T-helper 2 cell treated with Interferon-gamma antibody and Interleukin-4, amounts not matched to agents 100 ng/mL and 5 ng/mL, for 36 hours (primary cell): Measurements from ENCODE around the gene LMF1. TPM values are rescaled to one million over a fixed set of nuclear protein-coding genes. Genes with fewer than 3 reads are reported as not detected.
"Not testable (repeated sequence)": the region's sequence is repeated elsewhere in the genome, so short reads cannot be mapped to it uniquely, and the experiment has no call there.

ENCODE experiments used
- intact Hi-C: fragments of 100-400 bp; cut with micrococcal nuclease; formaldehyde crosslinking; loops from one replicate; pipeline ENCODE4 v1.15.1; 2023
- total RNA-seq: library from RNA; stranded (reverse); gene quantifications from 2 replicates; pipeline ENCODE4 v1.2.3, GENCODE V29; 2022

Gene LMF1
- total RNA-seq, 1 donor from 2014 or later: 19.4 TPM

DNA sequence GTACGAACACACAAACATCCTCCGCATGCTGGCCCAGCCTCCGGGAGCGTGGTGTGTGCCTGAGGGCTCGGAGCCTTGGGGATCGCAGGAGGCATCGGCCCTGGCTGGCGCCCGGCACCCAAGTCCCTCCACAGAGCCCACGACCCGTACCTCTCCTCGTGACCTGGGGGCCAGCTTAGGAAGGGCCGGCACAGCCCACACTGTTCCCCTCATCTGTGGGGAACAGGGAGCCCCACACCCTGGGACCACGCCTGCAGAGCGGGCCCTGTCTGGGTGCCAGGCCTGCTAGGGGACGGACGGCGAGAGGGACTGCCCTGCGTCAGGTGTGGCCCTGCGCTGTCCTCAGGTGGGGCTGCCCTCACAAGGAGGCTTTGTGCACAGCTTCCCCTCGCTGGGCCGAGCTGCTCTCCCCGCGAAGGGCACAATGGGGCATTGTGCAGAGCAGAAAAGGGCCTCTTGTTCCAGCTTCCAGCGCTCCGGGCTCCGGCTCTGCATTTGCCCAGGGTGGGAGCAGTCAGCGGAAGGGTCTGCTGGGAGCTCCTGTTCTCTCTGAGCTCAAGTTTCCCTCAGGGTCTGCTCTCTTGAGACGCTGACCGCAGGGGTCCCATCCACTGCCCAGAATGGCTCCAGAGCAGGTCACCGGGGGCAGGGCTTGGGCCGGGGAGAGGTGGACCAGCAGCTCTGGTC is 1.7 kb upstream of the LMF1 start:
- intact Hi-C loops: no loop called here

DNA sequence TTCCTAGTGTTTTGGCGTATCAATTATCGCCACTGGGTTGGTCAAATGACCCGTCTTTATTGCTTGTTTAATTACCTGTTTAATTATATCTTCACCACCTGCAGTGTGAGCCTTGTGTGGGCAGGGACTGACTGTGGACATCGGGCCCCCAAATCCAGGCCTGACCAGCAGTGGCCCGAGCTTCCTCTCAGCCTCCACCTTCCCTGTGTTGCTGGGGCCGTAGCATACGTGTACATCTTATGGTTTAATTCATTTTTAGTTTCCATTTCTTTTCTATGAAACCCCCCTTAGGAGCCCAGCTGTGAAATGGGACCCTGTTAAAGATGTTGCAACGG is 1.2 kb upstream of the LMF1 start:
- intact Hi-C loops: no loop called here

DNA sequence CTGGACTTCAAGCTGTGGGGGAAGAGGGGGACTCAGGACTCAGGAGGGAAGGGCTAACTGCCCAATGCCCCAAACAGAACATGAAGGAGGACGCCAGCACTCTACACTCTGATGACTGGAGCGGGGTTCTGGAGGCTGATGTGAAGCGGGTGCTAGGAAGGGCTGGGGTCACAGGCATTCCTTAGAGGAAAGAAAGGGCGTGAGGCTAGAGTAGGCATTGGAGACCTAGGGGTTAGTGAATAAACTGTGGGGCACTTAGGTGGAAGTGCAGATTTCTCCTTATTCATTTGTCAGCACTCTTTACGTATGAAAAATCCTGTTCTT is 760 bp upstream of the LMF1 start:
- intact Hi-C loops: no loop called here

DNA sequence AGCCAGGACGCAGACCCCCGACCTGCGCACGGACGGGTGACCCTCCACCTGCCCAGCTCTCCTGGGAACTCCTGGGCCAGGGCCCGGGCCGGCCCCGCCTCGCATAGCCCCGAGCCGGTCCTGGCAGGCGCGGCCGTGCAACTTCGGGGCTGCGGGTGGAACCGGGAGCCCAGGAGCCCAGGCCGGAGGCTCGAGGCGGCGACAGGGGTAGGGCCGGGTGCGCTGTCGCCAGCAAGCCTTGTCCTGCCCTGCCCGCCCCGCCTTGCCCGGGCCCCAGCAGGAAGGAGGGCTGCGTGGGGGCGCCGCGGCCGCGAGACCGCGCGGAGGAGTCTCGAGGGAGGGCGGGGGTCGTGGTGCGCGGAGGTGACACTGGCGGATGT is 408 bp downstream of the LMF1 start:
- intact Hi-C loops: no loop called here

DNA sequence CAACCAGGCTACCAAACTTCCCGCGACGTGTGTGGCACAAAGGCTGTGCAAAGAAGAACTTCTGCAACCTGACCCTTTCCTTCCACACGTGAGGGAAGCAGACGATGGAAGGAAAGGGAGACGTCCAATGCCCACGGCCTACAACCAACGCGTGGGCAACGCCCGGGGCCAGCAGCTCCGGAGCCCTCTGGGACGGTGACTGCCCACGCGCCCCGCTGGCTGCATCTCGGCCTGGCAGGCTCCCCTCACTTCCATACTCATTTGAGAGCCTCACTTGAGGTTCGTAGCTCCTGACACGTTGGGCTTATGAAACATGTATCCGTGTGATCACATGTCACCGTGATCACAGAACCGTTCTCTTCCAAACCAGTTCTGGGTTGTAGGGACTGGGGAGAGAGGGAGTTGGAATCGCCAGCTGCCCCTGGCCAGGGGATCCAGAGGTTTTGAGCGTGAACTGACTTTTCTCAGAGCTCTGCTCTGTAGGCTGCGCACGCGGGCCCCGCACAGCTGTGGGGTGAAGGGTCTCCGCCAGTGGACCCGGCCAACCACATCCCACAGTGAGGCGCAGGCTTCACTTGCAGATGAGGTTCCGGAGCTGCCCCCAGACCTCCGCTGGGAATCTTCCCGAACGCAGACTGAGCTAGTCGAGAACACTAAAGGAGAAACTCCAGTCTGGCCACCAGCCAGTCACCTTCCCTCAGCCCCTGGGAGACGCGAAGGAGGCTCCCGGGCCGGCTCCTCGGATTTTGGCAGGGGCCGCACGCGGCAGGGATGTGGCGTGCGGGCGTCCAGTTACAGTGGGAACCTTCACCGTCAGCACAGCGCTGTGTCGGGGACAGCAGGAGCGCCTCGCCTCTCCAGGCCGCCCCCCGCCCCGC is 1.0 kb downstream of the LMF1 start:
- intact Hi-C loops: no loop called here

DNA sequence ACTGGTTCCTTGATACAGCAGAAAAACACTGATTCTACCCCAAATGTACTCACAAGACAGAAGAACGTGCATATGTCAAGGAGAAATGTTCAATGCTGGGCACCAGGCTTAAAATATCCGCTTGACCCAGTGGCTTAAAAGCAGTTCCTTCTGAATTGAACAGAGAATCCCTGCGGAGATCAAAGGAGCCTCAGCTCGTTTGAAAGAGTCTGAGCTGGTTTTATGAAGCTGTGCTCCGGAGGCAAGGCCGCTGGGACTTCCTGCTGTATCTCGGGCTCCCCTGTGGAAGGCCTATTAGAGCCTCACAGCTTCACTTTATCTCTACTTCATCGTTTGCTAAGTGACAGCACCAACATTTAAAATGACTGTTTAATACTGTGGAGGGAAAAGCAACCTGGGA is 2.2 kb downstream of the LMF1 start:
- intact Hi-C loops: no loop called here

DNA sequence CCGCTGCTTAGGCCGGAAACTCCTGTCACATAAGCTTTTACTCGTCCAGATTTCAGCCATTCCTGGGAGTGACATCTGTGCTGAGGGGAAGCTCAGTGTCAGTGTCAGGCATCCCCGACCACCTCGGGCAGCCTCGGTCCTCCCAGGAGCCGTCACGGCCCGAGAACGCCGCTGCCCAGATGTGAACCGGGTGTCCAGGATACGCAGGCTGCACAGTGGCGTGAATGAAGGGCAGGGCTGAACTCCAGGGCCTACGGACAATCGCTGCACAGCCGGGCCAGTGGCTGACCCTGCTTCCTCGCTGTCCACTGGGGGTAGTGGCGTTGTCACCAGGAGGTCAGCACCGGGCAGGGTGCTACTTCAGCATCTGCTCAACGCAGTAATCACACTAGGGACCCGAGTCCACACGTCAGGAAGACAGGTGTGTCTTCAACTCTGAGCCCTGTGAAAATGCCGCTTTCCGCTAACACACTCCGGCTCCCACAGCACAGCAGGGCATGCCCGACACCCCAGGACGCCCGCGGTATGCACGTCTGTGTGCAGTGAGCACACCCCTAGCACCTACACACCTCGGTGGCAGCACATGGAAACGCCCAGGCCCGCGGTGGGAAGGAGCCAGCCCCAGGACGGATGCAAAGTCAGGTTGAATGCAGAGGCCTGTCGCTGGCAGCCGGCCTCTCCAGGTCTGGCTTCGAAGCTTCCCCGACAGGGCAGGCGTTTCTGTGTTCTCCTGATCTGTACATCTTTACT is 3.1 kb downstream of the LMF1 start:
- intact Hi-C loops: no loop called here

DNA sequence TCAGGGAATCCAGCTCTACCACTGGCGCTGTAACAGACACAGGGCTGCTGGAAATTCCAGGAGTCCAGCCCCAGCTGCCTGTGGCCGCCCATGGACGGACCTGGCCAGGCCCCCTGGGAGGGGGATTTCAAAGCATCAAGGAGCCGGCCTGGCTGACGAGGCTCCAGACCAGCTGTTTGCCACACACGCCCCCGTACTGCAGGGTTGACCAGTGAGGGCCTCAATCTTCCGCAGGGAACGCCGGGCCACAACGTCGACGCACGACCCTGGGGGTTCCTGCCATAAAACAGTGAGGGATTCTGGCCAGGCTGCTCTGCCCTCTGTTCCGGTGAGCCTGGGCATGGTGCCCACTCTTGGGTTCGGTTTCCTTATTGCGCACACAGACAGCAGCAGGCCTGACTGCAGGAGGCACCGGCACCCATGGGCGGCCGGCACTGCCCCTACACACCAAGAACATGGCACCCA is 3.7 kb downstream of the LMF1 start:
- intact Hi-C loops: no loop called here

DNA sequence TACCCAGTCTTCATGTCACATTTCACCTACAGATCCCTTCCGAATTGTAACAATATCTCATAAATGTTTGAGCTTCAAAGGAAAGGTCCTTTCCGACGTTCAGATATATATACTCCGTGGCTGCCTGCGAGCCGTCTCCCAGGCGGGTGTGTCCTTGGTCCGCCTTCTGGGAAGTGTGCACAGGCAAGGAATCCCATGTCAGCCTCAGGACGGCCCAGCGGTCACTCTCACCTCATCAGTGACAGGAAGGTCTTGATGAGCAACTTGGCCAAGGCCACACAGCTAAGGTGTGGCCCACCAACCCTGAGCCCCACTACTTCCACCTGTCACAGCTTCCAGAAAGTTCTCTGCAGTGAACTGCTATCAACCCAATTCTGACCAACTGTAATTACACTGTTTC is 4.3 kb downstream of the LMF1 start:
- intact Hi-C loops: no loop called here

DNA sequence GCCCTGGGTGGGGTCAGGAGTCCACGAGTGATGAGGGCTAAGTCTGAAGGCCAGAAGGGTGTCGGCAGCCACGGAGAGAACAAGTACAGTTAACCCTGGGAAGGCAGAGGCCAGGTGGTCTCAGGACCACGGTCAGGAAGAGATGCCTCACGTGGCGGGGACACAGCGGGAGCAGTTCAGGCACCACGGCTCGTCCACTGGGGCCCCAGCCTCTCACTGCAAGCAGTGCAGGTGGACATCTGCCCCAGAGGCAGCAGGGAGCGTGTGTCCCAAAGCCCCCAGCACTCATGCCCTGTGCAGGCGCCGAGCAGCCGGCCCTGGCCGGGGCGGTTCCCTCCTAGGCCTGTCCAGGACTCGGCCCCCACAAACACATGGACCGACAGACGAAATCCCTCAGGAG is 4.7 kb downstream of the LMF1 start:
- intact Hi-C loops: no loop called here

DNA sequence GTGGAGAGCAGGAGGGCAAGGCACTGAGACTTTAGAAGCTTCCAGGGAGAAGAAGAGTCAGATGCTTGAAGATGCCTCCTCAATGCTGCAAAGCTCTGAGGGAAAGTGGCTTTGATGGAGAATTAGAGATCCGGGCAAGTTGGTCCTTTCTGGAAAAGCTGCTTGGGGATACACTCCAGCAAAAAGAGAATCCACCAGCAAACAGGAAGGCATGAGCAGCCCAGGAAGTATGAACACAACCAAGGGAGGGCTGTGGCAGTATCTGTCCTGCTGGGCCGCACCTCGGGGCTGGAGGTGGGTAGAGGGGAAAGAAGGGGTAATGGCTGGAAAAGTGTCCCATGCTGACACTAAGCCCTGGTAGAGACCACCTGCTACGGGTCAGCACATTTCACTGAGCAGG is 5.3 kb downstream of the LMF1 start:
- intact Hi-C loops: no loop called here

DNA sequence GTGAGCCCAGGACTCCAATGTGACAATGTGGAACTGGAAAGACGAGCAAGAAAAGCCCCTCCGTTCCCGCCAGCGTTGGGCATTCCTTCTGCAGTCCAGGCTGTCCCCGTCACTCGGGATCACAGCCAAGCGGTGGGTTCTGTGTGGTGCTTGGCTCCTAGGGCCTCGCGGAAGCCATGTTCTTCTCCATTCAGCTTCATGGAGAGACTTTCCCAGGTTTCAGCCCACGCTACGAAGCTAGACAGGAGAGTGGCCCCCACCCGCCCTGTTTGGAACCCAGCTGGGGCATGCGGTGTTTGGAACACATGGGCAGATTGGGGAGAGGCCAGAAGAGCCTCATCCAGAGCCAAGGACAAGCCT is 5.8 kb downstream of the LMF1 start:
- intact Hi-C loops: no loop called here

DNA sequence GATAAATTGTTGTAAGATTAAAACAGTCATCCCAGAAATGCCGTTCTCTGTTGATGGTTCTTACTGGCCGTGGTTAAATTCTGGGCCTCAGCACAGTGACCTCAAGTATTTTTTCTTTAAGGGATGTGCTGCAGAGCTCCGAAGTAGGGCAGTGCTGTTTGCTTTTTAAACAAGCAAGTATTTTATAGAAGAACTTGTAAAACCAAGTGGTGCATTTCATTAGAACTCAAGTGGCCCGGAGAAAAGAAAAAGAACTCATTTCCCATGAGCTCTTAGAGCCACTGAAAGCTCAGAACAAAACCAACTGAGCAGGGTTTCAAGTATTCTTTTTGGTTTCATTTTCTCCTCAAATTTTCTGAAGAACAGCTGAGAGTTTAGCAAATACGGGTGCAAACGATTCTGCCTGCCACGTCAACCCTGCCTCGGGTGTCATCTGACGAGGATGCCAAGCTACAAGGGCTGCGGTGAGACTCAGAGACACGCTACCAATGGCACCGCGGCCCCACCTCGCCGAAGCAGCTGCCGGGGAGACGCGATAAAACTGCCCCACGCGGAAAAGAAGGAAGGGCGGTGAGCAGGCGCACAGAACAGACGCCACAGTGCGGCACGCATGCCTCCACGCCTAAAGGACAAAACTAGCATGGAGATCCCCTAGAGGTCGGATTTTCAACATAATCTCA is 6.3 kb downstream of the LMF1 start:
- intact Hi-C loops: no loop called here

DNA sequence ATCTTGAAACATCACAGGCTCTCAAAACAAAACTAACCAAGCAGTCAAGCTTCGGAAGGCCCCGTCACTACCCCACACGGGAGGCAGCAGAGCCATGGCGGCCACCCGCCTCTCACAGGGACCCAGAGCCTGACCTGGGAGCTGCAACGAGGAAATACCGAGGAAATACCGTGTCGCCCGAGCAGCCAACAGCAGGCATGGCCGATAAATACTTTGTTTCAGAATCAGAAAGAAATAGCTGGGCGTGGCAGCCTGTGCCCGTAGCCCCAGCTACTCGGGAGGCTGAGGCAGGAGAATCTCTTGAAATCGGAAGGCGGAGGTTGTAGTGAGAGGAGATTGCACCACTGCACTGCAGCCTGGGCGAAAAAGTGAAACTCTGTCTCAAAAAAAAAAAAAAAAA is 6.9 kb downstream of the LMF1 start:
- intact Hi-C loops: no loop called here

DNA sequence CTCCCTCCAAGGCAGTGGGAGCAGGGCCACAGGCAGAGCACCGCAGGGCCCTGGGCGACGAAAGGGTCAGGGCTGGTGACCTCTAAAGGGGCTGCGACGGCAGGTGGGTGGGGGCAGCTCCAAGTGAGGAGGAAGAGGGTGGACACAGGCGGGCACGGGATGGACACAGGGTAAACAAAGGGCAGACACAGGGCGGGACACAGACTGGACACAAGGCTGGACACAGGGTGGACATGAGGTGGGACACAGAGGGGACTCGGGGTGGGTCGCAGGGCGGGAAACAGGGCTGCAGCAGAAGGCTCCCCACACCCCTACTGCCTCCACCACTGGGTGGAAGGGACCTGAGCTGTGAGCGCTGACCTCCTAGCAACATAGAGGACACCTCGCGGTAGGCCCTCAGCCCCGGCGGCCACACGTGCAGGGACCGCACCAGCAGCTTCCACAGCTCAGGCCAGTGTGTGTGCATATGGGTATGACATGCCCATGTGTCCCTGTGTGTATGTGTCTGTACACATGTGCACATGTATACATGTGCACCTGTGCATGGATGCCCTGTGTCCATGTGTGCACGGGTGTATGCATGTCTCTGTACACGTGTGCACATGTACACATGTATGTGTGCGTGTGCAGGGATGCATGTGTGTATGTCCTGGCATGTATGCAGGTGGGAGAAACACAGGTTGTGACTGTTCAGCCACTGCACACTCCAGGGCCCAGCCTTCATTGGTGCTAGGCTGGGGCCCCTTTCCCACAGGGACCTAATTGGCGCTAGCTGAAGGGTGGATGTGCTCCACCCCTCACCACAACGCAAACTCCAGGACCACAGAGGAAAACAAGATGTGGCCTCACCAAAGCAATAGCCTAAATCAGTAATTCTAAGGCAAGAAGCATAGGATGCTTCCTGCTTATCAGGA is 7.6 kb downstream of the LMF1 start:
- intact Hi-C loops: no loop called here

DNA sequence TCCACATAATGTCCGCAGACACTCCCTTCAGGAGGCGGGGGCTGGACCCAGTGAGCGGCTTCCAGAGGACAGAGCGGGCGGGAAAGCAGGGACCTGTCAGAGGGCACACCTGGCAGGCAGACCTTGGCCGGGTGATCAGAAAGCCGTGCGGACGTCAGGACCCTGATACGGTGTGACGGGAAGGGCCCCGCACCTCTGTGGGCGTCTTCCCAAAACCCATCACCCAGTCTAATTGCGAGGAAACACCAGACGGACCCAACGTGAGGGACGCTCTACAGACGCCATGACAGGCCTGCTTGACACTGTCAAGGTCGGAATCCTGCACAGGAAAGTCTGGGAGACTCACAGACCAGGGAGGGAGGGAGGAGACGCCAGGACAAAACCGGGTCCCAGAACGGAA is 8.4 kb downstream of the LMF1 start:
- intact Hi-C loops: no loop called here

DNA sequence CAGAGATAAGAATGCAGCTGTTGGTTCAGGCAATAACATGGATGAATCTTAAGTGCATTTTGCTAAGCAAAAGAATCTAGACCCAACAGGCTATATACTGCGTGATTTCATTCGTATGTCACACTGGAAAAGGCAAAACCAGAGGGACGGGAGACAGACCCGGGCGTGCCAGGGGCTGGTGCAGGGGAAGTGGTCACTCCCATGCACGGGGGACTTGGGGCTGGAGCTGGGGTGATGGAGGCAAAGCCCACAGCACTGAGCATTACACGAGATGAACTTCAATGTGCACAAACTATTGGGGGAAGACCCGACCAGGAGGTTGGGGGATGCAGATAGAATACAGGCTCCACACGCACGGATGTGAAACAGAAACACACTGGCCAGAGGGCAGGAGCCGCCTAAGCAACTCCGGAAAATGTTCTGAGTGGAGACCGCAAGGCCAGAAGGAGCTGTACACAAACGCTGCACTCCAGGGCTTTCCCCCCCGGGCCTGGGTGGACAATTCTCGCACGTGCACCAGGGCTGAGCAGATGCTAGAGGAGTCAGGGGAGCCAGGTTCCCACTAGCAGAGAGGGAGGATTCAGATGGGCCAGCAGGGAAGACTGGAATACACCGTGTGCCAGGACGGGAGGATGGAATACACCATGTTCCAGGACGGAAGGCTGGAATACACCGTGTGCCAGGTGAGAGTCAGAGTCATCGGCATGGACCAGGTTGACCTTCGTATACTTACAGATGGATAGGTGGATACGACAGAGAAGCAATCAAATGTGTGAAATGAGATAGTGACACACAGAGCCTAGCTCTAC is 11.3 kb downstream of the LMF1 start:
- intact Hi-C loops: no loop called here

DNA sequence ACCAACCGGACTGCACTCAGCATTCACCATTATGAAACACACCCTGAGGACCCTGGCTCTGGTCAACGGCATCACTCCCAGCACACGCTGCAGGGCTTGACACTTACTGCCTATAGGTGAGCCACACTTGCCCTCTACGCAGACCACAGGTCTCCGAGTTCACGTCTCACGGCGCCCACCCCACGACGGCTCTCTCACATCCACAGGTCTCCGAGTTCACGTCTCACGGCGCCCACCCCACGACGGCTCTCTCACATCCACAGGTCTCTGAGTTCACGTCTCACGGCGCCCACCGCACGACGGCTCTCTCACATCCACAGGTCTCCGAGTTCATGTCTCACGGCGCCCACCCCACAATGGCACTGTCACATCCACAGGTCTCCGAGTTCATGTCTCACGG is 15.0 kb downstream of the LMF1 start:
- intact Hi-C loops: not testable (repeated sequence)

DNA sequence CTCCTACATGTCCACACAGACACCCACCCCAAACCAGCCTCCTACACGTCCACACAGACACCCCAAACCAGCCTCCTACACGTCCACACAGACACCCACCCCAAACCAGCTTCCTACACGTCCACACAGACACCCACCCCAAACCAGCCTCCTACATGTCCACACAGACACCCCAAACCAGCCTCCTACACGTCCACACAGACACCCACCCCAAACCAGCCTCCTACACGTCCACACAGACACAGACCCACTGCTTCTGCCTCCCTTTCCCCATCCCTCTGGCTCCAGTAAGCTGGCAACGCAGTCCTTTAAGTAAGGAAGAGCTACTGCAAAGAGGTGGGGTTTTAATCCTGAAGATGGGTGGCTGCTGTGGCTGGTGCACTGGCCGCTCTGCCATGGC is 17.0 kb downstream of the LMF1 start:
- intact Hi-C loops: not testable (repeated sequence)

DNA sequence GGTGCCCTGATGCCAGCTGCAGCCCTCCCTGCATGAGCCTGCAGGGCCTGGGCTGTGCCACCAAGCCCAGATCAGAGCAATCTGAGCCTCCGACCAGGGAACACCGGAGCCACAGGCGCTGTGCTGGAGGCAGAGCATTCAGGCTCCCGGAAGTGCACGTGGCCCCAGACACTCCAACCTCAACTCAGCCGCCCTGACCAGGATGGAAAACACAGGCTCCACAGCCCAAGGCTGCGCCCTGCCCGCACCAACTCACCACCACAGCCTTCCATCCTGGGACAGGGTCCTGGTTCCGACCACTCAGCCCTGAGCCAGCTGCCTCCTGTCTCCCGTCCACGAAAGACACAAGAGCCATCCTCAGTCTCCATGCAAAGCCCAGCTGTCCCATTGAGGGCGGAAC is 18.5 kb downstream of the LMF1 start:
- intact Hi-C loops: no loop called here
